HEK293 (cell line): Measurements from ENCODE around the gene ASB6.

ENCODE experiments used
- CTCF ChIA-PET: fragments of 350-600 bp; formaldehyde crosslinking; extraction: SDS; loops from one replicate; lab custom pipeline; 2021; ENCODE audit warnings: antibody characterized with exemption; lab: Yijun Ruan, JAX
- POLR2A ChIA-PET: fragments of 300-600 bp; formaldehyde crosslinking; extraction: SDS; loops from one replicate; lab custom pipeline; 2020; ENCODE audit warnings: antibody characterized with exemption, inconsistent platforms; lab: Yijun Ruan, JAX
- H3K27ac ChIP-seq: fragments of 200-500 bp; sonication (Bioruptor generic); 2 replicates; pipeline ENCODE4 v1.5.1; 2014; ENCODE audit warnings: low read depth, low read length, control low read depth, inconsistent platforms; ENCODE audit errors: extremely low read depth
- H3K36me3 ChIP-seq, 2 experiments: fragments of 200-500 bp in 1 of 2; sonication (Bioruptor generic) in 1 of 2; 1 replicate in 1 of 2; 2 replicates in 1 of 2; pipeline ENCODE4 v1.5.1; 2014 to 2017; ENCODE audit warnings: inconsistent platforms in 2 of 2, low read length in 2 of 2; ENCODE audit not compliant: control insufficient read depth in 2 of 2, insufficient read depth in 1 of 2
- H3K4me1 ChIP-seq: fragments of 200-500 bp; sonication (Bioruptor generic); 2 replicates; pipeline ENCODE4 v1.5.1; 2014; ENCODE audit warnings: mild to moderate bottlenecking, low read length, inconsistent platforms; ENCODE audit not compliant: control insufficient read depth, insufficient read depth
- H3K4me3 ChIP-seq: 2 replicates; pipeline ENCODE4 v1.5.1; 2011; ENCODE audit warnings: low read depth, mild to moderate bottlenecking, control low read depth, low read length, moderate library complexity
- H3K9me3 ChIP-seq: fragments of 200-500 bp; sonication (Bioruptor generic); 2 replicates; pipeline ENCODE4 v1.5.1; 2014; ENCODE audit warnings: low read depth, low read length, inconsistent platforms; ENCODE audit not compliant: control insufficient read depth, insufficient read depth
- GLI4 ChIP-seq: fragments of 450-650 bp; formaldehyde crosslinking; IDR thresholded peaks from 2 replicates; pipeline ENCODE4 v1.5.1; 2016; ENCODE audit warnings: missing biosample characterization, missing genetic modification characterization
- HOXD13 ChIP-seq: sonication (generic); formaldehyde crosslinking; IDR thresholded peaks from 2 replicates; pipeline ENCODE4 v1.8.0; 2022; ENCODE audit warnings: missing genetic modification reagents, borderline replicate concordance
- ZBTB48 ChIP-seq: fragments of 450-650 bp; formaldehyde crosslinking; IDR thresholded peaks from 2 replicates; pipeline ENCODE4 v1.5.1; 2016; ENCODE audit warnings: missing biosample characterization, missing genetic modification characterization
- ZBTB8A ChIP-seq: fragments of 450-650 bp; formaldehyde crosslinking; IDR thresholded peaks from 2 replicates; pipeline ENCODE4 v1.5.1; 2016; ENCODE audit warnings: missing biosample characterization, missing genetic modification characterization
- ZIC2 ChIP-seq: fragments of 450-650 bp; formaldehyde crosslinking; IDR thresholded peaks from 2 replicates; pipeline ENCODE4 v1.5.1; 2016; ENCODE audit warnings: missing biosample characterization, missing genetic modification characterization
- ZNF121 ChIP-seq: fragments of 450-650 bp; formaldehyde crosslinking; IDR thresholded peaks from 2 replicates; pipeline ENCODE4 v1.5.1; 2016; ENCODE audit warnings: missing biosample characterization, missing genetic modification characterization
- ZNF132 ChIP-seq: fragments of 450-650 bp; formaldehyde crosslinking; IDR thresholded peaks from 2 replicates; pipeline ENCODE4 v1.5.1; 2017; ENCODE audit warnings: missing biosample characterization, missing genetic modification characterization, borderline replicate concordance
- ZNF157 ChIP-seq: fragments of 450-650 bp; formaldehyde crosslinking; IDR thresholded peaks from 2 replicates; pipeline ENCODE4 v1.5.1; 2016; ENCODE audit warnings: missing biosample characterization, missing genetic modification characterization
- ZNF211 ChIP-seq: fragments of 450-650 bp; formaldehyde crosslinking; IDR thresholded peaks from 2 replicates; pipeline ENCODE4 v1.5.1; 2016; ENCODE audit warnings: low read depth, missing biosample characterization, missing genetic modification characterization
- ZNF266 ChIP-seq: fragments of 450-650 bp; formaldehyde crosslinking; IDR thresholded peaks from 2 replicates; pipeline ENCODE4 v1.5.1; 2016; ENCODE audit warnings: missing biosample characterization, missing genetic modification characterization, low read depth
- ZNF341 ChIP-seq: fragments of 450-650 bp; formaldehyde crosslinking; IDR thresholded peaks from 2 replicates; pipeline ENCODE4; 2016; ENCODE audit warnings: low read depth, missing biosample characterization, missing genetic modification characterization
- ZNF433 ChIP-seq: fragments of 450-650 bp; formaldehyde crosslinking; IDR thresholded peaks from 2 replicates; pipeline ENCODE4 v1.5.1; 2016; ENCODE audit warnings: missing biosample characterization, missing genetic modification characterization, low read depth
- ZNF600 ChIP-seq: fragments of 450-650 bp; formaldehyde crosslinking; IDR thresholded peaks from 2 replicates; pipeline ENCODE4 v1.5.1; 2016; ENCODE audit warnings: missing biosample characterization, missing genetic modification characterization
- ZNF654 ChIP-seq: fragments of 450-650 bp; formaldehyde crosslinking; IDR thresholded peaks from 2 replicates; pipeline ENCODE4 v1.5.1; 2016; ENCODE audit warnings: low read depth, missing biosample characterization, missing genetic modification characterization
- TF ChIP-seq, protein P1 (sequence below): fragments of 450-650 bp; formaldehyde crosslinking; IDR thresholded peaks from 2 replicates; pipeline ENCODE4 v1.5.1; 2016; ENCODE audit warnings: missing biosample characterization, missing genetic modification characterization
- TF ChIP-seq, protein P2 (sequence below): fragments of 450-650 bp; formaldehyde crosslinking; IDR thresholded peaks from 2 replicates; pipeline ENCODE4 v1.5.1; 2017; ENCODE audit warnings: missing biosample characterization, missing genetic modification characterization
- TF ChIP-seq, protein P3 (sequence below): fragments of 450-650 bp; formaldehyde crosslinking; IDR thresholded peaks from 2 replicates; pipeline ENCODE4 v1.5.1; 2016; ENCODE audit warnings: missing biosample characterization, missing genetic modification characterization

The ASB6 gene

DNA sequence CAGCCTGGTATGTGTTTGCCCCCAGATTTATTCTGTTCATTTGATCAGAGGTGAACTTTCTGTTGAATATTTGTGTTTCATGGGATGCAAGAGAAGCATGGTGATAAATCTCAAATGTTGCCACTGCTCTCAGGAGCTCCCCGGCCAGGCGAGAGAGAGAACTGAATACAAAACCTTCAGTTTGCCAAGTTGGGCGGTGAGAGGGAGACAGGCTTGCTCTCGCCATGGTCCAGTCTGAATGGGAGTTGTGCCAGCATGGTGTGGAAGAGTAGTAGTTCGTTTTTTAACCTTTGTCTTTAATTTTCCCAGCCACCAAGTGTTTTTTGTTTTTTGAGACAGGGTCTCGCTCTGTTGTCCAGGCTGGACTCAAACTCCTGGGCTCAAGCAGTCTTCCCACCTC lies 13.2 kb downstream of the ASB6 start:
- CTCF ChIA-PET = interaction anchor here (1.5 to 23.4 kb wide), 5 partner anchors 12 to 493 kb away, joined by 5 to 507 read pairs (median 9); no protein-coding TSS in a partner anchor
- Histone ChIP-seq H3K4me1 (peaks cover 3% of the 10 kb centered on the region; the same call in 1 of the 2 replicates), H3K4me3 (no peak overlapping the region), H3K9me3 (no peaks in the 10 kb centered on the region), H3K36me3 (peaks cover 0 to 61% of the 10 kb centered on the region in 2 experiments; a peak in 1 of 3 replicates), H3K27ac (no peak overlapping the region)
- 0 out of 2 replicates have a peak, but pooled peaks have one; percentile 10 for TF ChIP-seq ZBTB8A
- TF ChIP-seq, protein P1, sequence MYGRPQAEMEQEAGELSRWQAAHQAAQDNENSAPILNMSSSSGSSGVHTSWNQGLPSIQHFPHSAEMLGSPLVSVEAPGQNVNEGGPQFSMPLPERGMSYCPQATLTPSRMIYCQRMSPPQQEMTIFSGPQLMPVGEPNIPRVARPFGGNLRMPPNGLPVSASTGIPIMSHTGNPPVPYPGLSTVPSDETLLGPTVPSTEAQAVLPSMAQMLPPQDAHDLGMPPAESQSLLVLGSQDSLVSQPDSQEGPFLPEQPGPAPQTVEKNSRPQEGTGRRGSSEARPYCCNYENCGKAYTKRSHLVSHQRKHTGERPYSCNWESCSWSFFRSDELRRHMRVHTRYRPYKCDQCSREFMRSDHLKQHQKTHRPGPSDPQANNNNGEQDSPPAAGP (tag by site-specific recombination) = no peak
- TF ChIP-seq ZNF121 (tag by site-specific recombination) = peak; percentile 57; the same call in 1 of the 2 replicates
- POLR2A ChIA-PET = interaction anchor here (0.5 to 1.4 kb wide), 3 partner anchors 9 to 513 kb away, joined by 4 to 7 read pairs (median 4); no protein-coding TSS in a partner anchor

GRCh38 chr9:129627556-129628440 lies 14.2 kb downstream of the ASB6 start:
- Histone ChIP-seq H3K4me3 (no peak overlapping the region), H3K36me3 (peaks cover 0 to 52% of the 10 kb centered on the region in 2 experiments; a peak in 1 of 3 replicates)
- TF ChIP-seq ZIC2 (tag by site-specific recombination) (peak; percentile 72), ZNF157 (tag by site-specific recombination) (no peak), HOXD13 (no peak), ZNF600 (tag by site-specific recombination) (peak; percentile 41; the same call in 1 of the 2 replicates), ZNF341 (tag by site-specific recombination) (peak; percentile 69), ZNF654 (no peak), GLI4 (tag by site-specific recombination) (no peak), ZNF433 (tag by site-specific recombination) (no peak), ZNF132 (tag by site-specific recombination) (no peak), ZNF211 (tag by site-specific recombination) (no peak), ZBTB48 (tag by site-specific recombination) (0 out of 2 replicates have a peak, but pooled peaks have one; percentile 28), ZNF266 (no peak)
- TF ChIP-seq, protein P2, sequence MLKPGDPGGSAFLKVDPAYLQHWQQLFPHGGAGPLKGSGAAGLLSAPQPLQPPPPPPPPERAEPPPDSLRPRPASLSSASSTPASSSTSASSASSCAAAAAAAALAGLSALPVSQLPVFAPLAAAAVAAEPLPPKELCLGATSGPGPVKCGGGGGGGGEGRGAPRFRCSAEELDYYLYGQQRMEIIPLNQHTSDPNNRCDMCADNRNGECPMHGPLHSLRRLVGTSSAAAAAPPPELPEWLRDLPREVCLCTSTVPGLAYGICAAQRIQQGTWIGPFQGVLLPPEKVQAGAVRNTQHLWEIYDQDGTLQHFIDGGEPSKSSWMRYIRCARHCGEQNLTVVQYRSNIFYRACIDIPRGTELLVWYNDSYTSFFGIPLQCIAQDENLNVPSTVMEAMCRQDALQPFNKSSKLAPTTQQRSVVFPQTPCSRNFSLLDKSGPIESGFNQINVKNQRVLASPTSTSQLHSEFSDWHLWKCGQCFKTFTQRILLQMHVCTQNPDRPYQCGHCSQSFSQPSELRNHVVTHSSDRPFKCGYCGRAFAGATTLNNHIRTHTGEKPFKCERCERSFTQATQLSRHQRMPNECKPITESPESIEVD = 0 out of 2 replicates have a peak, but pooled peaks have one; percentile 20
- TF ChIP-seq, protein P3, sequence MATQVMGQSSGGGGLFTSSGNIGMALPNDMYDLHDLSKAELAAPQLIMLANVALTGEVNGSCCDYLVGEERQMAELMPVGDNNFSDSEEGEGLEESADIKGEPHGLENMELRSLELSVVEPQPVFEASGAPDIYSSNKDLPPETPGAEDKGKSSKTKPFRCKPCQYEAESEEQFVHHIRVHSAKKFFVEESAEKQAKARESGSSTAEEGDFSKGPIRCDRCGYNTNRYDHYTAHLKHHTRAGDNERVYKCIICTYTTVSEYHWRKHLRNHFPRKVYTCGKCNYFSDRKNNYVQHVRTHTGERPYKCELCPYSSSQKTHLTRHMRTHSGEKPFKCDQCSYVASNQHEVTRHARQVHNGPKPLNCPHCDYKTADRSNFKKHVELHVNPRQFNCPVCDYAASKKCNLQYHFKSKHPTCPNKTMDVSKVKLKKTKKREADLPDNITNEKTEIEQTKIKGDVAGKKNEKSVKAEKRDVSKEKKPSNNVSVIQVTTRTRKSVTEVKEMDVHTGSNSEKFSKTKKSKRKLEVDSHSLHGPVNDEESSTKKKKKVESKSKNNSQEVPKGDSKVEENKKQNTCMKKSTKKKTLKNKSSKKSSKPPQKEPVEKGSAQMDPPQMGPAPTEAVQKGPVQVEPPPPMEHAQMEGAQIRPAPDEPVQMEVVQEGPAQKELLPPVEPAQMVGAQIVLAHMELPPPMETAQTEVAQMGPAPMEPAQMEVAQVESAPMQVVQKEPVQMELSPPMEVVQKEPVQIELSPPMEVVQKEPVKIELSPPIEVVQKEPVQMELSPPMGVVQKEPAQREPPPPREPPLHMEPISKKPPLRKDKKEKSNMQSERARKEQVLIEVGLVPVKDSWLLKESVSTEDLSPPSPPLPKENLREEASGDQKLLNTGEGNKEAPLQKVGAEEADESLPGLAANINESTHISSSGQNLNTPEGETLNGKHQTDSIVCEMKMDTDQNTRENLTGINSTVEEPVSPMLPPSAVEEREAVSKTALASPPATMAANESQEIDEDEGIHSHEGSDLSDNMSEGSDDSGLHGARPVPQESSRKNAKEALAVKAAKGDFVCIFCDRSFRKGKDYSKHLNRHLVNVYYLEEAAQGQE (tag by site-specific recombination) = 0 out of 2 replicates have a peak, but pooled peaks have one; percentile 18
- TF ChIP-seq, all 188 proteins: peak for 6
- CTCF ChIA-PET = interaction anchor here (1.3 to 23.4 kb wide), 5 partner anchors 13 to 493 kb away, joined by 4 to 507 read pairs (median 19); no protein-coding TSS in a partner anchor
- POLR2A ChIA-PET = interaction anchor here (0.6 to 3.7 kb wide), 3 partner anchors 11 to 512 kb away, joined by 4 to 57 read pairs (median 4); no protein-coding TSS in a partner anchor
- no peaks in the 10 kb centered on the region for H3K9me3 ChIP-seq
- H3K27ac ChIP-seq = no peak overlapping the region
- peaks cover 3% of the 10 kb centered on the region; the same call in 1 of the 2 replicates for H3K4me1 ChIP-seq
